ENCODE data around the gene OSBPL3. TPM values are rescaled to one million over a fixed set of nuclear protein-coding genes. Genes with fewer than 3 reads are reported as not detected.

The OSBPL3 gene
- total RNA-seq, 2 experiments from 2014 or later = 44.6 to 45.7 TPM

DNA sequence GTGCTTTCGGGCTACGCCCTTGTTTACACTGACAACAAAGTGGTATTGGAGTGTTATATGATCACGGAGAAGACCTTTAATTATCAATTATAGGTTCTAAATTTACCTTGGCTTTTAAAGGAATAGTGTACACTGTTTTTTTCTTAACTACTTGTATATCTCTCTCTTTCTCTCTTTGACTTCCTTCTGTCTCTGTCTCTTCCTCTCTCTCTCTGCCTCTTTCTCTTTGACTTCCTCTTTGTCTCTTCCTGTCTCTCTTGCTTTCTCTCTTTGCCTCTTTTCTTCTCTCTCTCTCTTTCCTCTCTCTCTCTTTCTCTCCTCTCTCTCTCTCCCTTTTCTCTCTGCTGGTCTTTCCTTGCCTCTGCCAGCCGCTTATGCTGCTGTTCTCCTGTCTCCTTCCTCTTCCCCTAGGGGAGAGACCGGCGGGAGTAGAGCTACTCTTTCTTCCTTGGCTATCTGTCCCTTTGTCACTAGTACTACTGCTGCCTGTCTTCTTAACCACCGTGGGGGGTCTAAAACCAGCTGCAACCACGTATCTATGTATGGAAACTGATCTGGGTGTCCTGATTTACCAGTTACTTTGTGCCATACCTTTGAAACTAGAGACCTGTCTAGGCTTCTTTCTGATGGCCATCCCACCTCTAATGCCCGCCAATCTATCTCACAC, 185.9 kb downstream of the OSBPL3 start:
- ATAC-seq (no peak), DNase-seq (no peak)
- Mint-ChIP-seq H3K36me3 (ENCODE audit: low read depth) (peaks cover 8% of the 10 kb centered on the region), H3K27me3 (no peaks in the 10 kb centered on the region), H3K9me3 (no peaks in the 10 kb centered on the region), H3K4me3 (no peak overlapping the region), H3K4me1 (ENCODE audit: low read depth) (peaks cover 12% of the 10 kb centered on the region), H3K27ac (peak overlapping the region; percentile 34)
- POLR2A ChIA-PET = no interaction called here
- TF ChIP-seq CTCF (IDR thresholded peaks at IDR 0.05) = no peak
- CTCF ChIA-PET = no interaction called here
- intact Hi-C loops (cut with micrococcal nuclease) = no loop called here

GRCh38 chr7:24788961-24789576, 190.9 kb downstream of the OSBPL3 start:
- no peak for TF ChIP-seq CTCF (IDR thresholded peaks at IDR 0.05)
- intact Hi-C loops (cut with micrococcal nuclease) = no loop called here
- Mint-ChIP-seq H3K9me3 (peaks cover under 1% of the 10 kb centered on the region), H3K4me3 (no peak overlapping the region), H3K4me1 (ENCODE audit: low read depth) (peaks cover 2% of the 10 kb centered on the region), H3K27ac (no peak overlapping the region), H3K27me3 (no peaks in the 10 kb centered on the region), H3K36me3 (ENCODE audit: low read depth) (no peaks in the 10 kb centered on the region)
- ATAC-seq = no peak
- POLR2A ChIA-PET = no interaction called here
- DNase-seq = no peak
- CTCF ChIA-PET = interaction anchor here (0.8 to 1.2 kb wide), 3 partner anchors 12 to 32 kb away, joined by 3 to 4 read pairs (median 3); no protein-coding TSS in a partner anchor

DNA sequence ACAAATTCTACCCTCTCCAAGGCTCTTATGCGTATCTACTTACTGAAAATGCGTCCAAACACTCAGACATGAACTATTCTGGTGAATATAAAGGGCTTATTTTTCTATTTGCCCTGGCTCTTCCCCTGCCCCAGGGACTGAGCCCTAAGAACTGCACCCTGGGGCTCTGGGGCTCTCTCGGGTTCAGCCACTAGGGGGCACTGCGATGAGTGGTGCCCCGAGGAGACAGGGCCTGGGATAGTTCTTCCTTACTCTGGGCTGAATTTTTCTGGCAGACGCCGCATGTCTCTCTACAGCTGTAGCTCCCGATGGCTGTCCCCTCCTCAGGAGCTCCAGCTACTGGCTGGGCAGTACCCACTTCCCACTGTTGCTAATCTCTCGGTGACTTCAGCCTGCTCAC, 191.9 kb downstream of the OSBPL3 start:
- H3K27me3 Mint-ChIP-seq = no peaks in the 10 kb centered on the region
- H3K36me3 Mint-ChIP-seq (ENCODE audit: low read depth) = no peaks in the 10 kb centered on the region
- intact Hi-C loops (cut with micrococcal nuclease) = no loop called here
- H3K4me1 Mint-ChIP-seq (ENCODE audit: low read depth) = no peaks in the 10 kb centered on the region
- peaks cover 8% of the 10 kb centered on the region for H3K9me3 Mint-ChIP-seq
- no peak overlapping the region for H3K27ac Mint-ChIP-seq
- peak; percentile 59 for TF ChIP-seq CTCF (IDR thresholded peaks at IDR 0.05)
- no peak for ATAC-seq
- CTCF ChIA-PET = interaction anchor here (0.8 to 1.2 kb wide), 3 partner anchors 11 to 33 kb away, joined by 3 to 4 read pairs (median 3); no protein-coding TSS in a partner anchor
- no peak for DNase-seq
- H3K4me3 Mint-ChIP-seq = no peak overlapping the region
- POLR2A ChIA-PET = no interaction called here

DNA sequence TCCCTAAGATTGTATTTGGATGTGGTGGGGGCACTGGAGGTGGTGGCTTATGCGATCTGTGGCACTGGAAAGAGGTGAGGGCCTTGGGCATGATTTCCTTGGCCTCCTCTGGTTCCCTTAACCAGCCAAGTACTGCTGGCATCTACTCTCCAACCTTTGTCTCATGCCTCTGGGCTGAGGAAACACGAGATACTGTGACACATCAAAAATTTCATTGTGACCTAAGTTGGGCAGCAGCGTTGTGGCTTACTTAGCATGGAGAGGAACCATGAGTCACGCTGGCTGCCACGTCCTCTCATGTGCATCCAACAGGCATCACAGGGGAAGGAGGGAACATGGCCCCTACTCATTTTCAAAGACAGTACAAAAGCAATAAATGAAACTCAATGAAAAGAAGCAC, 193.0 kb downstream of the OSBPL3 start:
- H3K36me3 Mint-ChIP-seq (ENCODE audit: low read depth) = no peaks in the 10 kb centered on the region
- no peak for TF ChIP-seq CTCF (IDR thresholded peaks at IDR 0.05)
- no peak overlapping the region for H3K4me3 Mint-ChIP-seq
- ChIA-PET CTCF (no interaction called here), POLR2A (no interaction called here)
- peaks cover 8% of the 10 kb centered on the region for H3K9me3 Mint-ChIP-seq
- DNase-seq (peak; percentile 45), ATAC-seq (peak; percentile 71)
- no peak overlapping the region for H3K27ac Mint-ChIP-seq
- no peaks in the 10 kb centered on the region for H3K4me1 Mint-ChIP-seq (ENCODE audit: low read depth)
- intact Hi-C loops (cut with micrococcal nuclease) = no loop called here
- H3K27me3 Mint-ChIP-seq = no peaks in the 10 kb centered on the region

GRCh38 chr7:24786306-24786705, 193.7 kb downstream of the OSBPL3 start:
- Mint-ChIP-seq H3K4me3 (no peak overlapping the region), H3K27ac (no peak overlapping the region), H3K4me1 (ENCODE audit: low read depth) (no peaks in the 10 kb centered on the region), H3K36me3 (ENCODE audit: low read depth) (no peaks in the 10 kb centered on the region), H3K9me3 (peaks cover 8% of the 10 kb centered on the region), H3K27me3 (no peaks in the 10 kb centered on the region)
- POLR2A ChIA-PET = no interaction called here
- no peak for TF ChIP-seq CTCF (IDR thresholded peaks at IDR 0.05)
- ATAC-seq (no peak), DNase-seq (no peak)
- CTCF ChIA-PET = no interaction called here
- intact Hi-C loops (cut with micrococcal nuclease) = no loop called here

All from activated CD8-positive, alpha-beta T cell treated with anti-CD3 and anti-CD28 coated beads for 36 hours (primary cell).